GM23338 (cell line): Measurements from ENCODE around the gene TTC22. TPM values are rescaled to one million over a fixed set of nuclear protein-coding genes. Genes with fewer than 3 reads are reported as not detected.

ENCODE experiments used
- ATAC-seq: fragments of 200-7000 bp; cut with Tn5 transposase; 3 replicates; pipeline ENCODE4 v1.9.1; 2020
- DNase-seq: peaks from one replicate; pipeline ENCODE4 v3.0.0-alpha.2; 2015; ENCODE audit warnings: low spot score
- H2AFZ ChIP-seq: fragments of 200-600 bp; sonication (generic); 2 replicates; pipeline ENCODE4 v1.8.0; 2016; ENCODE audit warnings: antibody characterized with exemption, mild to moderate bottlenecking, moderate library complexity
- H3F3A ChIP-seq: fragments of 200-600 bp; sonication (generic); replicated peaks from 2 replicates; pipeline ENCODE4 v1.8.0; 2017; ENCODE audit warnings: antibody characterized with exemption, mixed run types, low read depth
- H3K27ac ChIP-seq: fragments of 200-600 bp; sonication (generic); 2 replicates; pipeline ENCODE4 v1.6.1; 2016; ENCODE audit warnings: low read depth
- H3K27me3 ChIP-seq: fragments of 200-600 bp; sonication (generic); 2 replicates; pipeline ENCODE4 v1.8.0; 2016; ENCODE audit warnings: mild to moderate bottlenecking, mixed run types, moderate library complexity; ENCODE audit not compliant: insufficient read depth
- H3K36me3 ChIP-seq: fragments of 200-600 bp; sonication (generic); 2 replicates; pipeline ENCODE4 v1.8.0; 2016; ENCODE audit warnings: mild to moderate bottlenecking; ENCODE audit not compliant: insufficient read depth
- H3K4me1 ChIP-seq: fragments of 200-600 bp; sonication (generic); 2 replicates; pipeline ENCODE4 v1.8.0; 2016; ENCODE audit warnings: mild to moderate bottlenecking, moderate library complexity; ENCODE audit not compliant: insufficient read depth
- H3K4me2 ChIP-seq: fragments of 200-600 bp; sonication (generic); 2 replicates; pipeline ENCODE4 v1.7.1; 2017; ENCODE audit warnings: mixed run types
- H3K4me3 ChIP-seq: fragments of 200-600 bp; sonication (generic); 2 replicates; pipeline ENCODE4 v1.6.1; 2016; ENCODE audit warnings: mixed run types
- H3K79me2 ChIP-seq: fragments of 200-600 bp; sonication (generic); replicated peaks from 2 replicates; pipeline ENCODE4 v1.8.0; 2017; ENCODE audit warnings: mild to moderate bottlenecking; ENCODE audit not compliant: insufficient read depth
- H3K9me2 ChIP-seq: fragments of 200-600 bp; sonication (generic); 2 replicates; pipeline ENCODE4 v1.8.0; 2017; ENCODE audit not compliant: insufficient read depth
- H4K20me1 ChIP-seq: fragments of 200-600 bp; sonication (generic); replicated peaks from 2 replicates; pipeline ENCODE4 v1.8.0; 2017; ENCODE audit warnings: mild to moderate bottlenecking; ENCODE audit not compliant: insufficient read depth
- H3K27ac Mint-ChIP-seq: 2 replicates; pipeline ENCODE4 v1.8.0; 2020; ENCODE audit warnings: inconsistent platforms, mild to moderate bottlenecking, moderate library complexity, mixed read lengths
- H3K27me3 Mint-ChIP-seq: 3 replicates; pipeline ENCODE4 v1.8.0; 2022; ENCODE audit warnings: low read depth, mild to moderate bottlenecking, moderate library complexity, mixed read lengths, inconsistent platforms; ENCODE audit not compliant: insufficient read depth, poor library complexity
- H3K36me3 Mint-ChIP-seq: 3 replicates; pipeline ENCODE4 v1.8.0; 2021; ENCODE audit warnings: low read depth, mild to moderate bottlenecking, inconsistent platforms, moderate library complexity, mixed read lengths
- H3K4me1 Mint-ChIP-seq: 3 replicates; pipeline ENCODE4 v1.8.0; 2020; ENCODE audit warnings: mild to moderate bottlenecking, inconsistent platforms, mixed read lengths
- H3K4me3 Mint-ChIP-seq: 3 replicates; pipeline ENCODE4 v1.8.0; 2021; ENCODE audit warnings: moderate library complexity, mild to moderate bottlenecking, inconsistent platforms, mixed read lengths
- H3K9me3 Mint-ChIP-seq: 3 replicates; pipeline ENCODE4 v1.8.0; 2020; ENCODE audit warnings: moderate library complexity, mild to moderate bottlenecking, inconsistent platforms, mixed read lengths
- CREB1 ChIP-seq: fragments of 250-450 bp; sonication (Bioruptor Pico); IDR thresholded peaks from 2 replicates; pipeline ENCODE4 v1.5.0; 2020; ENCODE audit warnings: low read depth, mild to moderate bottlenecking, moderate library complexity
- CTCF ChIP-seq, 2 experiments: fragments of 200-600 bp in 1 of 2; sonication (generic) in 1 of 2; conservative IDR thresholded peaks; 2 replicates each; pipeline versions ENCODE4 v1.5.1 to v1.6.1; 2016 to 2017; ENCODE audit warnings: antibody characterized with exemption in 2 of 2, low read depth in 2 of 2, mild to moderate bottlenecking in 2 of 2, moderate library complexity in 1 of 2
- ETS1 ChIP-seq: IDR thresholded peaks from 2 replicates; pipeline ENCODE4 v1.6.1; 2016; ENCODE audit warnings: antibody characterized with exemption
- EZH2 ChIP-seq: fragments of 200-600 bp; sonication (generic); IDR thresholded peaks from one replicate; pipeline ENCODE4 v1.8.0; 2017; ENCODE audit warnings: antibody characterized with exemption, mild to moderate bottlenecking, low read depth; ENCODE audit not compliant: unreplicated experiment
- EZH2phosphoT487 ChIP-seq: fragments of 200-600 bp; sonication (generic); IDR thresholded peaks from one replicate; pipeline ENCODE4 v1.8.1; 2018; ENCODE audit warnings: antibody characterized with exemption; ENCODE audit not compliant: unreplicated experiment
- JUNB ChIP-seq: IDR thresholded peaks from one replicate; pipeline ENCODE4 v1.6.1; 2016; ENCODE audit warnings: antibody characterized with exemption; ENCODE audit not compliant: unreplicated experiment
- NANOG ChIP-seq: IDR thresholded peaks from 2 replicates; pipeline ENCODE4 v1.6.1; 2016; ENCODE audit warnings: antibody characterized with exemption, borderline replicate concordance
- POLR2AphosphoS5 ChIP-seq: IDR thresholded peaks from 2 replicates; pipeline ENCODE4 v1.6.1; 2016; ENCODE audit warnings: antibody characterized with exemption, low read depth
- REST ChIP-seq: IDR thresholded peaks from one replicate; pipeline ENCODE4 v1.6.1; 2018; ENCODE audit warnings: antibody characterized with exemption; ENCODE audit not compliant: unreplicated experiment
- STAT1 ChIP-seq: IDR thresholded peaks from one replicate; pipeline ENCODE4 v1.6.1; 2016; ENCODE audit warnings: antibody characterized with exemption; ENCODE audit not compliant: unreplicated experiment
- ZNF114 ChIP-seq: fragments of 250-450 bp; sonication (Bioruptor Pico); IDR thresholded peaks from 2 replicates; pipeline ENCODE4 v1.5.0; 2020; ENCODE audit warnings: mild to moderate bottlenecking, moderate library complexity
- ZNF331 ChIP-seq: fragments of 250-450 bp; sonication (Bioruptor Pico); IDR thresholded peaks from 2 replicates; pipeline ENCODE4 v1.5.0; 2020; ENCODE audit warnings: low read depth, mild to moderate bottlenecking, moderate library complexity
- ZNF462 ChIP-seq: fragments of 250-450 bp; sonication (Bioruptor Pico); IDR thresholded peaks from 2 replicates; pipeline ENCODE4 v1.5.0; 2020; ENCODE audit warnings: mild to moderate bottlenecking, moderate library complexity
- polyA plus RNA-seq: library from polyadenylated mRNA; unstranded; fragments of >200 nt; fragmentation: Nextera tagmentation; extraction: Ambion mirVana; gene quantifications from 2 replicates; pipeline ENCODE4 v1.2.1, GENCODE V29; 2016
- total RNA-seq: library from RNA; depleted of rRNA; stranded (reverse); fragments of >200 nt; shearing (Covaris generic); gene quantifications from 2 replicates; pipeline ENCODE4 v1.2.3, GENCODE V29; 2014

The TTC22 gene
- total and polyA plus RNA-seq, 2 experiments from 2014 or later = 1.2 to 2.5 TPM

GRCh38 chr1:54811066-54811465 lies 9.9 kb upstream of the TTC22 start:
- H3K27ac ChIP-seq = no peak overlapping the region
- peaks cover 4% of the 10 kb centered on the region; the same call in 1 of the 2 replicates for H3K9me2 ChIP-seq
- H3K4me3 ChIP-seq = no peak overlapping the region
- no peak overlapping the region for H3K4me3 Mint-ChIP-seq
- no peaks in the 10 kb centered on the region for H3K79me2 ChIP-seq
- H3K36me3 Mint-ChIP-seq = no peaks in the 10 kb centered on the region
- no peak overlapping the region for H3K27ac Mint-ChIP-seq
- no peaks in the 10 kb centered on the region for H3K36me3 ChIP-seq
- peaks cover 18% of the 10 kb centered on the region for H3K4me1 ChIP-seq
- no peaks in the 10 kb centered on the region for H4K20me1 ChIP-seq
- no peaks in the 10 kb centered on the region; the same call in 1 of the 2 replicates for H3F3A ChIP-seq
- no peak overlapping the region for H3K4me2 ChIP-seq
- no peak for DNase-seq
- no peak for ATAC-seq
- no peaks in the 10 kb centered on the region for H3K9me3 Mint-ChIP-seq
- no peak overlapping the region for H2AFZ ChIP-seq
- H3K27me3 Mint-ChIP-seq = peaks cover 18% of the 10 kb centered on the region
- H3K4me1 Mint-ChIP-seq = peaks cover 40% of the 10 kb centered on the region
- TF ChIP-seq ZNF462 (CRISPR knock-in tag) (no peak), ETS1 (no peak), ZNF331 (CRISPR knock-in tag) (no peak), JUNB (no peak), EZH2 (no peak), EZH2phosphoT487 (no peak), CREB1 (CRISPR knock-in tag) (no peak), NANOG (no peak), ZNF114 (CRISPR knock-in tag) (no peak), CTCF (conservative IDR thresholded peaks at IDR 0.05; ENCODE audit: low read depth in 2 of 2) (no peak), REST (no peak), STAT1 (no peak), POLR2AphosphoS5 (no peak)
- H3K27me3 ChIP-seq = no peaks in the 10 kb centered on the region
